Ovary (tissue), 9 donors: ENCODE measurements around the gene KCNK7. TPM values are rescaled to one million over a fixed set of nuclear protein-coding genes. Genes with fewer than 3 reads are reported as not detected.

ENCODE experiments used
- DNase-seq, 5 donors: peaks; one replicate each; pipeline ENCODE4 v3.0.0-alpha.2; 2019 to 2020
- H3K27ac ChIP-seq, 2 donors: fragments of 200-600 bp; one replicate each; pipeline versions ENCODE4 v1.5.1 to v1.8.0; 2019 to 2022
- H3K27me3 ChIP-seq: fragments of 200-600 bp; one replicate; pipeline ENCODE4 v1.8.0; 2022
- H3K36me3 ChIP-seq: fragments of 200-600 bp; sonication (generic); one replicate; pipeline ENCODE4 v1.5.1; 2019
- H3K4me1 ChIP-seq: one replicate; pipeline ENCODE4 v1.8.1; 2013; ENCODE audit warnings: mild to moderate bottlenecking, moderate library complexity; ENCODE audit not compliant: insufficient read depth
- H3K4me3 ChIP-seq: fragments of 200-600 bp; sonication (generic); one replicate; pipeline ENCODE4 v1.5.1; 2017
- H3K9me3 ChIP-seq, 2 donors: fragments of 200-600 bp in 1 of 2; sonication (generic) in 1 of 2; one replicate each; pipeline versions ENCODE4 v1.5.1 to v1.8.1; 2013 to 2019; ENCODE audit warnings: mild to moderate bottlenecking in 1 of 2, moderate library complexity in 1 of 2
- CTCF ChIP-seq, 3 donors: fragments of 450-650 bp in 2 of 3; fragments of 200-600 bp in 1 of 3; IDR thresholded peaks; one replicate each; pipeline versions ENCODE4 v1.5.1 to v1.8.0; 2016 to 2022; ENCODE audit warnings: antibody characterized with exemption in 3 of 3, mild to moderate bottlenecking in 1 of 3
- EP300 ChIP-seq: sonication (generic); formaldehyde crosslinking; IDR thresholded peaks from one replicate; pipeline ENCODE4 v1.6.1; 2017; ENCODE audit warnings: antibody characterized with exemption
- POLR2A ChIP-seq: fragments of 450-650 bp; IDR thresholded peaks from one replicate; pipeline ENCODE4 v1.6.1; 2017; ENCODE audit warnings: antibody characterized with exemption, mild to moderate bottlenecking, moderate library complexity
- WGBS, 3 donors: extraction: QIAGEN DNeasy Blood & Tissue Kit in 1 of 3; methylation state at CpG; one replicate each; pipeline versions ENCODE4 v1.1.5 to v1.1.7; 2013 to 2017; 5-methylcytosine and 5-hydroxymethylcytosine counted together
- intact Hi-C, 4 donors: fragments of 100-400 bp; cut with DNase I; formaldehyde crosslinking; loops; one replicate each; pipeline versions ENCODE4 v1.11.0 to v1.15.1; 2022 to 2023
- polyA plus RNA-seq, 2 donors: library from polyadenylated mRNA; stranded (reverse); fragments of 200-250 nt in 1 of 2; fragments of 350-450 nt in 1 of 2; fragmentation: Illumina TruSeq in 1 of 2; extraction: RNeasy Lipid Tissue Mini Kit (QIAGEN cat#74804) in 1 of 2; gene quantifications; one replicate each; pipeline ENCODE4 v1.2.3, GENCODE V29; 2013 to 2014
- total RNA-seq, 7 donors: library from RNA; depleted of rRNA in 2 of 7; stranded (reverse); fragments of >200 nt in 2 of 7; fragmentation: NEBNext Ultra II Directional in 3 of 7; extraction: Animal tissue kit (Norgen Biotek cat#: 25700) in 3 of 7; gene quantifications; one replicate each; pipeline versions ENCODE4 v1.1.0 to v1.2.4, GENCODE V29; 2016 to 2023
- donor health status: DM: no; HTN: no; CAD: no; lungs with moderate emphysema.
- donor health status: DM: no; HTN: no; CAD: no.
- donor health status: Bipolar disorder and iron deficiency.
- donor health status: DM: yes; HTN: yes; CAD: no.
- donor health status: DM: no; HTN: no; CAD: no.
- donor health status: DM: yes; HTN: yes; CAD: no.

KCNK7 gene
- total and polyA plus RNA-seq, 9 donors, result 0.65 to 4.0 (median 1.2) TPM; not detected in 1

DNA sequence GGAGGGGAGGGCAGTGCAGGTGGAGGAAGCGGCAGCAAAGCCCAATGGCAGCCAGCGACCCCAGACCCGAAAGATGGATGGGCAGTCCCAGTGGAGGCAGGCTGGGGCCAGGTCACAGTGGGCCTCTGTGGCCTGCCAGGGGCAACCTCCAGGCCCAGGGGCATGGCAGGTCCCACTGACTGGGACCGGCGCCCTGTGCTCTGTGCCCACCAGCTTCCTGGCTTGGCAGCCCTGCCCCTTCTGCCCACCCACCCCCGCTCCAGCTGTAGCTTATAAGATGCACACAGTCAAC, 4.3 kb upstream of the KCNK7 start:
- Histone ChIP-seq H3K4me1 (no peaks in the 10 kb centered on the region), H3K27me3 (no peaks in the 10 kb centered on the region), H3K27ac (no peak overlapping the region), H3K4me3 (no peak overlapping the region), H3K9me3 (no peaks in the 10 kb centered on the region), H3K36me3 (no peaks in the 10 kb centered on the region)
- TF ChIP-seq EP300 (no peak), CTCF (IDR thresholded peaks at IDR 0.05) (no peak), POLR2A (no peak)
- 93 to 95% (median 94%) methylated on average over 6 of the region's 6 CpGs for WGBS, 3 donors
- intact Hi-C loops, result no loop called here
- DNase-seq, result no peak

DNA sequence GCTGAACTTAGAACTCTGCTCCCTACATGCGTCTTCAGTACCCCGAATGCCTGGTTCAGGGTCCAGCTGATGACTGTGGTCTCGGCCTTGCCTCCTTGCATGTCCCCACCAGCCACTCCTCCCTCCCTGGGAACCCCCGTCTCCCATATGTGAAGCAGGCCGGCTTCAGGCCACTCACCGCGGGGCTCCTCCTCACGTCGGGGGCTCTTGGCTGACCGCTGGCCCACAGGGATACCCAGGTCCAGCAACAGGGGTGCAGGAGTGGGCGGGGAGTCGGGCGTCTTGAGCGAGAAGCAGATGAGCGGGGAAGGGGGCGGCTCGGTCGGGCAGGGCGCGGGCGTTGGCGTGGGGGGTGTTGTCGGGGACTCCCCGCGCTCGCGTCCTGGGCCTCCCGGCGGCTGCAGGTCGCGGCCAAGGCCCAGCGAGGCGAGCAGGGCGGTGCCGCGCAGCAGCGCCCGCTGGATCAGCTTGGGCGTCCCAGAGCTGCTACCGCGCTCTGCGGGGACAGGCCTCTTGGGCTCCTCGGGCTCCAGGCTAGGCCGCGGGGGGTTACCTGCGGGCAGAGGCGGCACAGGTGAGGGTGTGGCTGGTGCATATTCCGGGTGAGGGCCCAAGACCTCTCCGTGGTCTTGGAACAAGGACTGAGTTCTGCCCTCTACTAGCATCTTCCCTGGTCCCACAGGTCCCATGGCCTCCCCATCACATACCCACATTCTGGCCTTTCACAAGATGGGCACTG, 3.8 kb upstream of the KCNK7 start:
- intact Hi-C loops, result no loop called here
- H3K36me3 ChIP-seq, result no peaks in the 10 kb centered on the region
- H3K27ac ChIP-seq, result no peak overlapping the region

GRCh38 chr11:65598258-65598699, 2.7 kb upstream of the KCNK7 start:
- DNase-seq, result no peak
- no peaks in the 10 kb centered on the region for H3K27me3 ChIP-seq
- no peak overlapping the region for H3K27ac ChIP-seq
- no peaks in the 10 kb centered on the region for H3K9me3 ChIP-seq
- H3K4me1 ChIP-seq, result no peaks in the 10 kb centered on the region
- intact Hi-C loops, result no loop called here
- no peak overlapping the region for H3K4me3 ChIP-seq
- no peaks in the 10 kb centered on the region for H3K36me3 ChIP-seq
- no peak for TF ChIP-seq EP300
- no peak for TF ChIP-seq POLR2A
- TF ChIP-seq CTCF (IDR thresholded peaks at IDR 0.05), result no peak
- 84 to 86% (median 86%) methylated on average over 16 of the region's 16 CpGs for WGBS, 3 donors

More for the DNA sequence above, 3.8 kb upstream of the KCNK7 start:
- DNase-seq, result no peak
- H3K4me3 ChIP-seq, result no peak overlapping the region
- TF ChIP-seq POLR2A (no peak), EP300 (no peak), CTCF (IDR thresholded peaks at IDR 0.05) (no peak)
- H3K27me3 ChIP-seq, result no peaks in the 10 kb centered on the region
- 80 to 85% (median 82%) methylated on average over 43 to 49 of the region's 49 CpGs for WGBS, 3 donors
- H3K4me1 ChIP-seq, result no peaks in the 10 kb centered on the region
- H3K9me3 ChIP-seq, result no peaks in the 10 kb centered on the region

DNA sequence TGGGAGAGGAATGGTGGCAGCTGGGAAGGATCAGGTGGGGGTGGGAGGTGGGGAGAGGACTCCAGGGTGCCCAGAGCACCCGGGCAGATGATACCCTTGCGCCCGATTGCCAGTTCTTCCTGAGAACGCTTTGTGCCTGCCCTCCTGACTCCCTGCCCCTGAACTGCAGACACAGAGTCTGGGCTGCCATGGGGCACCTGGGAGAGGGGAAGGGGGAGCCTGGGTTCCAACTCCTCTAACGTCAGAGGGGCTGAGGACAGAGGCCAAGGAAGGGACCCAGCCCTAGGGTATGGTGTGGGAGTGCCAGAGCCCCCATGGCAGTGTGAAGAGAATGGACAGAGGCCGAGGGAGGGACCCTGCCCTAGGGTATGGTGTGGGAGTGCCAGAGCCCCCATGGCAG, 920 bp upstream of the KCNK7 start:
- 58 to 77% (median 62%) methylated on average over 5 to 6 of the region's 6 CpGs for WGBS, 3 donors
- no peaks in the 10 kb centered on the region for H3K4me1 ChIP-seq
- H3K9me3 ChIP-seq, result no peaks in the 10 kb centered on the region
- intact Hi-C loops, result no loop called here
- H3K4me3 ChIP-seq, result no peak overlapping the region
- no peak overlapping the region for H3K27ac ChIP-seq
- H3K36me3 ChIP-seq, result no peaks in the 10 kb centered on the region
- DNase-seq, result no peak
- H3K27me3 ChIP-seq, result no peaks in the 10 kb centered on the region
- TF ChIP-seq EP300 (no peak), CTCF (IDR thresholded peaks at IDR 0.05) (no peak), POLR2A (no peak)
